ENCODE measurements around the gene HLA-DOA.

HLA-DOA gene

GRCh38 chr6:33017018-33017417 lies 7.6 kb upstream of the HLA-DOA start:
- DNase-seq (ENCODE audit: low spot score), result no peak

GRCh38 chr6:33015798-33016197 lies 6.4 kb upstream of the HLA-DOA start:
- no peak for DNase-seq (ENCODE audit: low spot score)

GRCh38 chr6:33014841-33015634 lies 5.6 kb upstream of the HLA-DOA start:
- DNase-seq (ENCODE audit: low spot score), result peak; percentile 80

GRCh38 chr6:33013608-33014007 lies 4.2 kb upstream of the HLA-DOA start:
- DNase-seq (ENCODE audit: low spot score), result no peak

GRCh38 chr6:33010356-33010755 lies 965 bp upstream of the HLA-DOA start:
- DNase-seq (ENCODE audit: low spot score), result no peak

GRCh38 chr6:33007831-33008400 lies 1.5 kb downstream of the HLA-DOA start:
- no peak for DNase-seq (ENCODE audit: low spot score)

GRCh38 chr6:33004940-33005339 lies 4.5 kb downstream of the HLA-DOA start:
- DNase-seq (ENCODE audit: low spot score), result no peak

GRCh38 chr6:33001685-33002084 lies 7.7 kb downstream of the HLA-DOA start:
- DNase-seq (ENCODE audit: low spot score), result no peak

GRCh38 chr6:33000055-33000454 lies 9.3 kb downstream of the HLA-DOA start:
- DNase-seq (ENCODE audit: low spot score), result no peak

GRCh38 chr6:32995448-32995847 lies 13.9 kb downstream of the HLA-DOA start:
- no peak for DNase-seq (ENCODE audit: low spot score)

- DNase-seq (ENCODE audit: low spot score), result peak; percentile 70
These were observed 15.9 kb downstream of the HLA-DOA start for GRCh38 chr6:32993363-32993973.

GRCh38 chr6:32991972-32992371 lies 17.4 kb downstream of the HLA-DOA start:
- no peak for DNase-seq (ENCODE audit: low spot score)

GRCh38 chr6:32989368-32989767 lies 20.0 kb downstream of the HLA-DOA start:
- DNase-seq (ENCODE audit: low spot score), result no peak

- peak; percentile 73 for DNase-seq (ENCODE audit: low spot score)
These were observed 24.6 kb downstream of the HLA-DOA start for GRCh38 chr6:32984622-32985389.

- DNase-seq (ENCODE audit: low spot score), result no peak
These were observed 25.3 kb downstream of the HLA-DOA start for GRCh38 chr6:32983964-32984621.

GRCh38 chr6:32983493-32983848 lies 25.9 kb downstream of the HLA-DOA start:
- no peak for DNase-seq (ENCODE audit: low spot score)

GRCh38 chr6:32982702-32983492 lies 26.5 kb downstream of the HLA-DOA start:
- no peak for DNase-seq (ENCODE audit: low spot score)

- no peak for DNase-seq (ENCODE audit: low spot score)
These were observed 27.2 kb downstream of the HLA-DOA start for GRCh38 chr6:32982084-32982701.

GRCh38 chr6:32980488-32981038 lies 28.8 kb downstream of the HLA-DOA start:
- DNase-seq (ENCODE audit: low spot score), result no peak

- DNase-seq (ENCODE audit: low spot score), result no peak
These were observed 29.5 kb downstream of the HLA-DOA start for GRCh38 chr6:32979720-32980487.

All from COLO829 (cell line).